ENCODE results near the gene ZNF146. TPM values are rescaled to one million over a fixed set of nuclear protein-coding genes. Genes with fewer than 3 reads are reported as not detected.
"Not testable (repeated sequence)": the region's sequence is repeated elsewhere in the genome, so short reads cannot be mapped to it uniquely, and the experiment has no call there.

ZNF146 gene
- polyA plus RNA-seq, 1 donor: 155 TPM

DNA sequence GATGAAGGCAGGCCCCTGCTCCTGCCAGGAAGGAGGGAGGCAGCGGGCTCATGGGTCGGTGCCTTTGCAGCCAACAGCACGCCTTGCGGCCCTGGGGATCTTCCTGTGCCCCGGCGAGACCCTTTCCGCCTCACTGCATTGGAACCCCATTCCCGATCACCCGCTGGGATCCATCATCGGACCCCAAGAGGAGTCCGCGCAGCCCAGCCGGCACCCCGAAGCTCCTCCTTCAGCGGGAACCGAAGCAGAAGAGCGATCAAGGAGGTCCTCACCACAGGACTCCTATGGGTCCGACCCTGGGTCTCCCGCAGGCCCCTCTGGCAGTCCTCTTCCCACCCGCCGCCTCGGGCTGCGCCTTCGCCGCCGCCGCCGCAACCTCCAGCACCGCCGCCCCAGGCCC is 53.7 kb downstream of the ZNF146 start:
- DNase-seq: not testable (repeated sequence)

DNA sequence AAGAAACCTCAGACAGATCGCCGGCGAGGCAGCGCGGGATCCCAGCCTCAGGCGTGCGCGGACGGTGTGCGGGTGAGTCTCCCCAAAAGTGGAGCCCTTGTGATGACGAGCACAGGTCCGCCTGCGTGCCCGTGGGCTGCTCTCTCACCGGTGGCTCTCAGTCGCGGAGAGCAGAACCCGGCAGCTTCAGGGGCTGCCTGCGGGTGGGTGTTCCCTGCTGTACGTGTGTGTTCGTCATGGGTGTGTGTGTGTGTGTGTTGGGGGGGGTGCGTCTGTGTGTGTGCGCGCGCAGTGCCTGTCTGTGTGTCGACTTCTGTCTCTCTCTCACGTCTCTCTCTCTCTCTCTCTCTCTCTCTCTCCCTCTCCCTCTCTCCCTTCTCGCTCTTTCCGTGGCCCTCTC is 54.4 kb downstream of the ZNF146 start:
- DNase-seq: not testable (repeated sequence)

Other genes with a start within 250 kb of the ZNF146 start
- gene SDHAF1, start 219.9 kb upstream of the ZNF146 start, polyA plus RNA-seq (ENCODE audit: insufficient read length): 9.4 TPM
- 14.0 TPM for gene SYNE4, start 206.3 kb upstream of the ZNF146 start, polyA plus RNA-seq (ENCODE audit: insufficient read length)
- 15.3 TPM for gene ALKBH6, start 200.9 kb upstream of the ZNF146 start, polyA plus RNA-seq (ENCODE audit: insufficient read length)
- gene CLIP3, start 182.2 kb upstream of the ZNF146 start, polyA plus RNA-seq (ENCODE audit: insufficient read length): 55.9 TPM
- 9.2 TPM for gene THAP8, start 160.8 kb upstream of the ZNF146 start, polyA plus RNA-seq (ENCODE audit: insufficient read length)
- gene WDR62, start 160.2 kb upstream of the ZNF146 start, polyA plus RNA-seq (ENCODE audit: insufficient read length): 7.8 TPM
- not detected for gene OVOL3, start 104.0 kb upstream of the ZNF146 start, polyA plus RNA-seq (ENCODE audit: insufficient read length)
- 42.6 TPM for gene POLR2I, start 100.2 kb upstream of the ZNF146 start, polyA plus RNA-seq (ENCODE audit: insufficient read length)
- gene TBCB, start 99.6 kb upstream of the ZNF146 start, polyA plus RNA-seq (ENCODE audit: insufficient read length): 110 TPM
- gene CAPNS1, start 75.0 kb upstream of the ZNF146 start, polyA plus RNA-seq (ENCODE audit: insufficient read length): 520 TPM
- 25.6 TPM for gene COX7A1, start 62.7 kb upstream of the ZNF146 start, polyA plus RNA-seq (ENCODE audit: insufficient read length)
- gene ZNF565, start 441 bp upstream of the ZNF146 start, polyA plus RNA-seq (ENCODE audit: insufficient read length): 8.1 TPM
- gene ZFP14, start 164.1 kb downstream of the ZNF146 start, polyA plus RNA-seq (ENCODE audit: insufficient read length): 18.2 TPM
- gene ZFP82, start 203.5 kb downstream of the ZNF146 start, polyA plus RNA-seq (ENCODE audit: insufficient read length): 16.9 TPM

Measured in left kidney (tissue), 2 donors.